ENCODE results near the gene CYSRT1.

CYSRT1 gene

DNA sequence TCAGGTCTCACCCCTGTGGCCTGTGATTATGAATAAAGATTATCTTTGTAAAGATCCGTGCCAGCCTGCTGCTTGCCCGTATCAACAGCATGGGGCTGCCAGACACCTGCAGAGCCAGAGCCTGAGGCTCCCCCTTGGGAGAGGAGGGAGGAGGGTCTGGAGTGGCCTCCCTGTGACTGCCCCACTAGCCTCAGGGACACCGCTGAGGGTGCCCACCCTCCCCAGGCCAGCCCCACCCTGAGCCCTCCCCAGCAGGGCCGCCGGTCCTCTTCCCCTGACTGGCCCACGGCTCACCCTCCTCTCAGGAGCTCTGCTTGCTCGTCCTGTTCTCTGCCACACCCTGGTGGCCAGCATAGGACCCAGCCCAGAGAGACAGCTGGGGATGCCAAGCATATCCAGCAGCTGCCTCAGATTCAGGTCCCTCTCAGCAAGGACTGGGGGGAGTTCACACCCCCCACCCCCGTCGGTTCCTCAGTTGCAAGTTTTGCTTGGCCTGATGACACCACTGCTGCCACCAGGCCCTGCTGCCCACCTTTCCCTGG is 34.6 kb upstream of the CYSRT1 start:
- no peak for DNase-seq (ENCODE audit: low spot score)

DNA sequence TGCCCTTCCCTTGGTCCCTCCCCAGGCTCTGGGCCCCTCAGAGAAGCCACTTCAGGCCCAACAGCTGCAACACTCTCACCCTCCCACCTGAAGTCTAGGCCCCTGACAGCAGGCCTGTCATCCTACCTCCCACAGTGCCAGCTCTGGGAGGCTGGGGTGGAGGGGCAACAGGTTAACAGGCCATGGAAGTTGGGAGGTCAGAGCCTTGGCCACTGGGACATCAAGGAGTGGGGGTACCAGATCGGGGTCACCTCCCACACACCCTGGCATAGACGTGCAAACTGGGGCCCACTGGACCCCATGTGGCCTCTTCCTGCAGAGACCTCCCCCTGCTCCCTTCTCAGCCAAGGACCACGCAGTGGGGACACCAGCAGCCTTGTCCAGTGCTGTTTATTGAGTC is 33.7 kb upstream of the CYSRT1 start:
- DNase-seq (ENCODE audit: low spot score): no peak

DNA sequence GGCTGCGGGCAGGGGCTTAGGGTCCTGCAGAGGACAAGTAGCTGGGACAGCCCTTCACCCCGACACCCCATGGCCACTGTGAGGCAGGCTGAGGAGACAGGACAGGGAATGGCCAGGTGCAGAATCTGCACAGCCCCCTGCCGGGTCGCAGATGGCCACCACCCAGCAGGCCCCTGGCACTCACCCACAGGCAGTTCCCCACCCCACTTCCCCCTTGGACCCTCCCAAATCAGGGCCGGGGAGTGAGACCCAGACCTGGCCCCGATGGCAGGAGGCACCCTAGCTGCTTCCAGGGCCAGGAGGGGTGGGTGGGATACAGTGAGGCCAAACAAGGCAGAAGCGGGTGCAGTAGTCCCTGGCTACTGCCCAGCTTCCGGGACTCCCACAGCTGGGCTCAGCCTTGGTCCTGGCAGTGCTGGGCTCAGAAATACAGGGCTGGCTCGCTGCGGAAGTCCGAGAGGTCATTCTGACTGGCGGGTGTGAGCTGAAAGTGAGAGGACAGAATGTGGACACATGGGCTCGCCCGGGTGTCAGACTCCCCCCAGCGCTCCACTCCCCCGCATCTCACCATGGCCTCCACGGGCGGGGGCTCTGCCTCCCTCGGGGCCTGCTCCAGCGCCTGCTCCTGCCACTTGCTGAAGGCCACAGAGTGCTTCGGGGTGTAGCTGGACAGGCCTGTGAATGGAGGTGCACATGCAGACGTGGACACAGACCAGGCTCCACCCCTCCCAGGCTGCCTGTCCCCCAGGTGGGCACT is 33.1 kb upstream of the CYSRT1 start:
- DNase-seq (ENCODE audit: low spot score): peak; percentile 33

DNA sequence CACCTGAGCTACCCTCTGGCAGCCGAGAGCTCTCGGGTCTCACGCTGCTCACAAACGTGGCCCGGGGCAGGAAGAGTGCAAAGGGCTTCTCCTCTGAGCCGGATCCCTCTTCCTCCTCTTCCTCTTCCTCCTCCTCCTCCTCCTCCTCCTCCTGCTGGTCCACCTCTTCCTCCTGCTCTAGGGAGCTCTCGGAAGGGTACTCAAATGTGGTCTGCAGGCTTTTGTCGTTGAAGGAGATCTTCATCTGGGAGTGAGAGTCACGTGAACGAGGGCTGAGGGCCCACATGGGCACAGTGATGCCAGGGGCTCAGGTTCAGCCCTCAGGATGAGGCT is 32.6 kb upstream of the CYSRT1 start:
- no peak for DNase-seq (ENCODE audit: low spot score)

DNA sequence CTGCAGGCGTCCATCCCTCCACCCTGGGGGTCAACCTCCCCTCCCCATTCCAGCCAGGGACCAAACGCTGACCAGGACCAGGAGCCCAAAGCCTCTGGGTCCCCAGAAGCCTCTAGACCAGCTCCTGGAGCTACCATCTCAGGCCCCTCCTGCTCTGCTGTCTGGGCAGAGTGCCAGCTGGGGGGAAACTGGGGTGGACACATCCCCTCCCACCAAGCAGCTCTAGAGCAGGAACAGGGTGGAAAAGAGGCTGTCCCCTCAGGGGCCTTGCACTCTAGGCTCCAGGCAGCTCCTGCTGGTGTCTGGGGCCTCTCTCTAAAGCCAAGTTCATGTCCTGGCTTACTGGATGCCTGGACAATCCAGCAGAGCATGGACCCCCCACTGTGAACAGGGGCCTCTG is 32.1 kb upstream of the CYSRT1 start:
- DNase-seq (ENCODE audit: low spot score): no peak

DNA sequence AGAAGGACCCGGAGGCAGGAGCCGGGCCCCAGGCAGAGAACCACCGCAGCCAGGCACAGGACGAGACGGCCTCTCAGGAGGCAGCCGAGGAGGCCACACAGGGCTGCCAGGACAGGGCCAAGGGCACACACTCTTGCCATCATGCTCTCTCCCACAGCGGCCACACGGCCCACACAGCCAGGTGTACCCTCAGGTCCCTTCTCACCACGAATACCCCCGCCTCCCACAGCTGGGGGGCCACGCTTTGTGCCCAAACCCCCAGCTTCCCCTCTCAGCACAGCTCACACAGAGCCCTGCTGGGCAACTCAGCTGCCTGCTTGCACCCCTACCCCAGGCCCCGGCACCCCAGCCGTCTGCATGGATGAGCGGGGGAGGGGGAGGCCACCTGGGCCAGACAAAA is 31.2 kb upstream of the CYSRT1 start:
- DNase-seq (ENCODE audit: low spot score): no peak

DNA sequence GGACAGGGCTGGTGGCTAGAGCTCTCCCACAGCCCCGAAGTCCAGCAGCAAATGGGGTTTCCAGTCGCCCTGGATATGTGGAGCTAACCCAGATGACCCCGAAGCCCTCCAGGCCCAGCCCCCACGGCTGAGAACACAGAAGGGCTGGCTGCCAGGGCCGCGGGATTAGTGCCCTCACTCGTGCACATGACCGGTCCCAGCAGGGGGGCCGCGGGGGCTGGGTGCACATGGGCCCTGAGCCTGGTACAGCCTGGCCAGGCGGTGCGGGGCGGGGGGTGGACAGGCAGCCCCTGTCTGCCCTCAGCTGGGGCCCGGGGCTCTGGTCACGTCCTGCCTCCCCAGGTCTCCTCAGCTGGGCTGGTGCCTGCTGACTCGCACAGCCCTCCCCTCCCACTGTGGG is 30.6 kb upstream of the CYSRT1 start:
- DNase-seq (ENCODE audit: low spot score): no peak

DNA sequence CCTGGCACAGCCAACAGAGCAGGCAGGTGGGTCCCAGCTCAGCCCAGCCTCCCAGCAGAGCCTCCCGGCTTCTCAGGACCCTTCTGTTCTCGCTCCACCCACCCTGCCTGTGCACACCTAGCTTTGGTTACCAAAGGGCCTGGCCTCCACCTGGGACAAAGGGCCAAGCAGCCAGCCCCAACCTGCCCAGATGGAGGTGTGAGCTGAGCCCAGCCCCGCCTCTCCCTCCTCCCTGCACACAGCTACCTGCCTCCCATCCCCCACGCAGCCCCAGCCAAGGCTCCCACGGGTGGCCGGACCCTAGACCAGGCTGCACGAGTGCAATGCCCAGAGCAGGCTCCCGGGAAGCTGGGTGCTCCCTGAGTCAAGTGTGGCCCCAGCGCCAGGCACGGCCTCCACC is 30.1 kb upstream of the CYSRT1 start:
- DNase-seq (ENCODE audit: low spot score): no peak

DNA sequence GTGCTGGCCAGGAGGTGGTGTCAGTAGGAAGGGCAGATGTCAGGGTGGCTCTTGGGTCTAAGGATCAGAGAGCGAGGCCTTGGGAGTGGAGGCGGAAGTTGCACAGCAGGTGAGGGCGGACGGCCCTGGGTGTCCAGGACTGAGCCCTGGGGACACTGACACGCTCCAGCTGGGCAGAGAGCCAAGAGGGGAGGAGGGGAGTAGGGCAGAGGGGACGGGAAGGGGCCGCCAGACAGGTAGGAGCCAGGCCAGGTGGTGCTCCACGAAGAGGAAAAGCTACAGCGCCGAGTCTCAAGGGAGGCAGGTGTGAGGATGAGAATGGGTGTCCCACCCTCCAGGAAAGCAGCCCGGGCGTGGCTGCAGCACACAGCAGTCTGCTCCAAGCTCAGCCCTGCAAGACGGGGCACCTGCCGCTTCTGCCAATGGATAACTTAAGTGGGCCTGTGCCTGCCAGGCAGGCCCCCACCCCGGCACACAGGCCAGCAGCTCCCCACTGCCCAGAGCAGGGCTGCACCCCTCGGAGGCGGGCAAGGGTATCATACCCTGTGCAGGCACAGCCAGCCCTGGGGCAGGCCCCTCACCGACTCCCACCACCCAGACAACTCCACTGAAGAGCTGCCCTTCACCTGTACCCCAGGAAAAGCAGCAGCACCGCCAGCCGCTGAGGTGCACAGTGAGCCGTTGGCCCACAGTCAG is 29.3 kb upstream of the CYSRT1 start:
- no peak for DNase-seq (ENCODE audit: low spot score)

DNA sequence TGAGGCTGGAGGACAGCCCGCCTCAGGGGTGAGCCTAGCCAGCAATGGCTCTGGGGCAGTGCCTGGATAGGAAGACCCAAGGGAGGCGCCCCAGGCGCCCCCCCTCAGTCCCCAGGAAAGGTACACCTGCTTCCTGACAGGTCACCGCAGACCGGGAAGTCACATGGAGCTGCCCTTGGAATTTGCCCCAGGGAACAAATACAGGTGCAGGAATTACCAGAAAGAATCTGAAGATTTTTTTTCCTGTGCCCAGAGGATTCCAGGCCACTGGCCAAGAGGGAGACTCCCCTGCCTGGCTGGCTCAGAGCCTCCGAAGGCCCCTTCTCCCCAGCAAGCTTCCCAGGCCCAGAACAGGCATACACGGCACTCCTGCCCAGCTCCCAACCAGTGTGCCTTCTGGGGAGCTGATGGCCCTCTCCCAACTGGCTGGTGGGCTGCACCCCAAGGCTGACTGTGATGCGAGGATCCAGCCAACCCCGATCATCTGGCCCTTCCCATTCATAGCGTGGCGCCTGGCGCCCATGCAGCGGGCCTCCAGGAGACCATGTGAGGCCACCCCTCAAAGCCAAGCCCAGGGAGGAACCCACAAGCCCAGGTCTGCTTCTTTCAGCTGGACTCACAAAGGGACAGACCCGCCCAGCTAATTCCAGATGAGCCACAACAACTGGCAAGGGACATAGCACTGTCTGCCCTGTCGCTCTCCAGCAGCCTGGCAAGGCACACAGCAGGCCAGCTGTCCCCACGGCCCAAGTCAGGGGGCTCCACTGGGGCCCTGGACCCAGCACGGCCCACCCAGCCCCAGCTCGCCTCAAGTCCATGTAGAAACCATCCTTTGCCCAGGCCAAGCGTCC is 26.7 kb upstream of the CYSRT1 start:
- peak; percentile 53 for DNase-seq (ENCODE audit: low spot score)

DNA sequence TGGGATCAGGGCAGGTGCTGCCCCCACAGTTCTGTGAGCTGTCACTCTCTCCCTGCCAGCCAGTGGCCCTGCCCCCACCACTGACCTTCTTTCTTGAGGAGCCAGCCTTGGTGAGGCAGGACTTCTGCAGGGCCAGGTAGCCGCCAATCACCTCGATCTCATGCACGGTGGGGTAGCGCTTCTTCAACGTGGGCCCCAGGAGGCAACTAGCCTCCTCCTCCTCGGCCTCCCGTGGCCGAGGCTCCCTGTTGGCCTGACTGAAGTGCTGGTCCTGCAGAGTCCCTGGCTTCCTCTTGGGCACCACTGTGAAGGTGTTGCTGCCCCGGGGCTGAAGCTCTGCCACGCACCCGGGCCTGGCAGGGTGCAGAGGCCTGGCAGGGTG is 26.1 kb upstream of the CYSRT1 start:
- DNase-seq (ENCODE audit: low spot score): peak; percentile 82

DNA sequence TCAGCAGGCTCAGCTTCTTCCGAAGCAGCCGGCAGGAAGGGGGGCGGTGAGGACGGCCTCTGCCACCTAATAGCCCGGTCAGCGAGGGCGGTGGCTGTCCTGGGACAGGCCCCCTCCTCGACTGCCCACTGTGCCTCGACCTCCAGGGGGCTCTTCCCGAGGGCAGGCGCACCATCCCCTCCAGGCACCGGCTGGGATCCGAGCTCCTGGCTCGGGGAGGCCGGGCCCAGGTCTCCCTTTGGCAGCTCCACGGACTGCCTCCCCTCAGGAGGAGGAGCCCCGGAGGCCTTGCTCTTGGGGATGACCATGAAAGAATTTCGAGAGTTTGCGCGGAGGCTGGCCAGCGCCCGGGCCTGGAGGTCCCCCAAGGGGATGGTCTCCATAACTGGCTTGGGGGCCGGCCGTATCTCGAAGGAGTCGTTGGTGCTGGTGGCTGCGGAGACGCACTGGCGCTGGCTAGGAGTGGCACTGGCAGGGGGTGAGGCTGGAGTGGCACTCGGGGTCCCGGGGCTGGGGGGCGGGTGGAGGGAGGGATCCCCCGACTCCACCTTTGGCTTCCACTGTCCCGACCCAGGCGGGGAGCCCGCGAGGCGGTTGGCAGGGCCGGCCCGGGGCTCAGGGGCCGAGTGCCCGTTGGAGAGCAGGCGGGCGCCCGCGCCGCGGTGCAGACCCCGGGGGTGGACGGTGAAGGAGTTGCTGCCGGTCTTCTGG is 25.4 kb upstream of the CYSRT1 start:
- no peak for DNase-seq (ENCODE audit: low spot score)

DNA sequence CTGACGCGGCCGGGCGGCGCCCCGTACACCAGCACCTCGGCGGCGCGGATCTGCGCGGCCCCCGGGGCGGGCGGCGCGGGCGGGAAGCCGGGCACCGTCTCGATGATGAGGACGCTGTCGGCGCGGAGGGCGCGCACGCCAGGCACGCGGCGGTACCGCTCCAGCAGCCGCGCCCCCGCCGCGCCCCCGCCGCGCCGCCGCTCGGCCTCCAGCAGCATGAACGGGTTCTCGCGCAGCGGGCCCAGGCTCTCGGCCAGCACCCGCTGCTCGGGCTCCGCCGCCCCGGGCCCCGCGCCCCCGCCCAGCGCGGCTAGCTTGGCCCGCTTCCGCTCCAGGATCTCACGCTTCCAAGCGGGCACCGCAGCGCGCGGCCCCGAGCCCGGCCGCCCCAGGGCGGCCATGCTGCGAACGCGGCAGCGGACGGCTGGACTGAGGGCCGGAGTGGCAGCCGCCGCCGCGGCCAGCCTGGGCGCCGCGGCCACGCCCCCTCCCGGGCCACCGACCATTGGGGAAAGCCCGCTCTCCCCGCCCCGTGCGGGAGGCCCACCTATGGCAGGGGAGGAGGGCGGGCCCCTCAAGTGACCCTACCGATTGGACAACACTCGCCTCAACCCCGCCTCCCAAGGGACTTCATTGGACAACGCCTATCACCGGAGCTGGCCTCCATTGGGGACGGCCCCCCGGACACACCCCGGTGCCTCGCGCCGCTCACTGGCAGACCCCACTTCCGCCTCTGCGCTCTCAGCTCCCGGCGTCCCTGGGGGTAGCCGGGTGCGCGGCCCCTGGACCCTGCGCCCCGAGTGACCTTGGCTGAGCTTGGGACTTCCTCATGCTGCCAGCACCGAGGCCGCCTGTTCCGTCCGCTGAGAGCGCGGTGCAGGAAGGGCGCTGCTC is 24.4 kb upstream of the CYSRT1 start, which contains the start of gene TPRN:
Gene TPRN, minus strand, starts transcription at position 431 of the 894 bp plus-strand sequence. Its CDS starts 30 bp downstream, at position 401.
- DNase-seq (ENCODE audit: low spot score): peak; percentile 99

DNA sequence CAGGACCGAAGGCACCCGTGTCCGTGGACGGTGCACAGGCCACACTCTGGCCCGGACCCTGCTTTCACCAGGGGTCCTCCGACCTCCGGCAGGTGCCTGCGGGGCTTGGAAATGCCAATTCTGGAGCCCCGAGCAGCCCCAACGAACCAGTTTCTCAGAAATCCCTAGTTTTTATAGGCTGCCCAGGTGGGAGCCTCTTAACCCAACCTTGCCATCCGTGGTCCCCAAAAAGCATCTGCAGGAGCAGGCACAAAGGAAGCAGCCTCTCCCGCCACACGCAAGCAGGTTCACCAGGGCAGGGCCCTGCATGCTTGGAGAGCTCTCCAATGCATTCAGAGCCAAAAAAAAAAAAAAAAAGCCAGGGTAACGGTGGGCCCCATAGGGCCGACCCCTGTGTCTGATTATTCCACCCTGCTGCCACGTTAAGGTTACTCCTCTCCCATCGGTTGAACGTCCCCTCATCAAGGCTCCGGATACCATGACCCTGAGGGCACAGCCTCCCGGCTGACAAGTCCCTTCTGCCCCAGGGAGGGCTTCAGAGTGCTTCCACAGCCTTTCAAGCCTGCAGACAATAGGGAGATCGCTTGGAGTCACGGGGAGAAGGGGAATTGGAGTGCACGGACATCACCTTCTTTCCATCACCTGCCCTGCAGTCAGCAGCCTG is 23.6 kb upstream of the CYSRT1 start:
- DNase-seq (ENCODE audit: low spot score): no peak

DNA sequence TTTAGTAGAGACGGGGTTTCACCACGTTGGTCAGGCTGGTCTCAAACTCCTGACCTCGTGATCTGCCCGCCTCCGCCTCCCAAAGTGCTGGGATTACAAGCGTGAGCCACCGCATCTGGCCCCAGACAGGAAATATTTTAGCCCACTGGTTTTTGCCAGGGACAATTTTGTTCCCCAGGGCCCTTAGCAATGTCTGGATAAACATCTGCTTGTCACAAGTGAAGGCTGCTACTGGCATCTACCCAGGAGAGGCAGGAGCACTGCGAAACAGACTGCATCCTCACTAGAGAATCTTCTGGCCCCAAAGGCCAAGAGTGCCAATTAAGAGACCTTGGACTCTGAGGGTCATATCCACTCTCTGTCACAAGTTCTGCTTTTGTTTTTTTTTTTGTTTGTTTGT is 22.0 kb upstream of the CYSRT1 start:
- no peak for DNase-seq (ENCODE audit: low spot score)

DNA sequence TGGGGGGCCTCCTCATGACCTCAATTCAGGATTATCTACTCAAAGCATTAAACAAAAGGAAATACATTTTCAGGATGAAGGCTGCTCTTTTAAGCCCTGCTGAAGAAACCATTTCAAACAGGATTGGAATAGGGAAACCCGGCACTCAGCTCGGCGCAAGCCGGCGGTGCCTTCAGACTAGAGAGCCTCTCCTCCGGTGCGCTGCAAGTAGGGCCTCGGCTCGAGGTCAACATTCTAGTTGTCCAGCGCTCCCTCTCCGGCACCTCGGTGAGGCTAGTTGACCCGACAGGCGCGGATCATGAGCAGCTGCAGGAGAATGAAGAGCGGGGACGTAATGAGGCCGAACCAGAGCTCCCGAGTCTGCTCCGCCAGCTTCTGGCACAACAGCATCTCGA is 20.2 kb upstream of the CYSRT1 start:
- DNase-seq (ENCODE audit: low spot score): no peak

DNA sequence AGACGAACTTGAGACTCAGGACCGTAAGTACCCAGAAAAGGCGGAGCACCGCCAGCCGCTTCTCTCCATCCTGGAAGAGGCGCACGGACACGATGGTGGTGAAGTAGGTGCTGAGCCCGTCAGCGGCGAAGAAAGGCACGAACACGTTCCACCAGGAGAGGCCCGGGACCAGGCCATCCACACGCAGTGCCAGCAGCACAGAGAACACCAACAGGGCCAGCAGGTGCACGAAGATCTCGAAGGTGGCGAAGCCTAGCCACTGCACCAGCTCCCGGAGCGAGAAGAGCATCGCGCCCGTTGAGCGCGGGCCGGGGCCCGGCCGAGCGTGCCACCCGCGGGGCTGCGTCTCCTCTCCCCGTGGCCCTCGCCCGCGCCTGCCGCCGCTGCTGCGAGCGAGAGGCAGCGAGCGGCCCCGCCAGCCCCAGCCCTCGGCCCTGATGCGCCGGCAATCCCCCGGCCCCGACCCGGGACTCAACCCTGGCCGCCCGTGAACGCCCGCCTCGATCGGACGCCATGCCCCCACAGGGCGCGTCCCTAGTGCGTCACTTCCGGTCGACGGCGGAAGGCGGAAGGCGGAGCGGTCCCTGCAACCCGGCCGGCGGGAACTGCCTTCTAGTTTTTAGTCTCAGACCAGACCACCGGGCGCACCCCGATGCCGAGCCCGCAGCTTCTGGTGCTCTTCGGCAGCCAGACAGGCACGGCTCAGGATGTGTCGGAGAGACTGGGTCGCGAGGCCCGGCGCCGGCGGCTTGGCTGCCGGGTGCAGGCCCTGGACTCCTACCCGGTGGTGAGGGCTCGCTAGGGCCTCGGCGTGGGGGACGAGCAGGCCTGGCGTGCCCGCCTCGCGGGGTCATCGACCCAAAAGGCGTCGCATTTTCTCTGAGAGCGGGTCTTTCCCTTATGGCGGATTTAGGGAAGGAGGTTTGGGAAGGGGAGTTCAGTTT is 19.6 kb upstream of the CYSRT1 start, which contains the start of the genes NDOR1 and TMEM203:
Gene NDOR1, plus strand, starts transcription at position 575 of the 944 bp plus-strand sequence. Its CDS starts 78 bp downstream, at position 653.
Gene TMEM203, minus strand, starts transcription at position 523 of the 944 bp plus-strand sequence. Its CDS starts 234 bp downstream, at position 289.
- DNase-seq (ENCODE audit: low spot score): peak; percentile 88

DNA sequence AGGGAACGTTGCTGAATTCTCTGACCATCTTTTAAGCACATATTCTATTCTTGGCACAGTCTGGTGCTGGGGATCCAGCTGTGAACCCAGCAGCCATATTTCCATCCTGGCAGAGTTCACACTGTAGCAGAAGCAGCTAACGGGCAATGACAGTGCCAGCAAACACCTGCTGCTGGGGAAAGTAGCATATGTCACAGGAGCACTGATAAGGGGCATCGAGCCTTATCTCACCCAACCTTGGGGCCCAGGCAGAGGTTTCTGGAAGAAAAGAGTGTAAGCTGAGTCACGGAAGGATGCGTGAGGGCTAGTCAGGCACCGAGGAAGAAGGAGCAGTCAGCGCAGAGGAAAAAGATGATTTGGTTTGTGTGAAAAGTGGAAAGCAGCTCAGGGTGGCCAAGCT is 18.4 kb upstream of the CYSRT1 start:
- no peak for DNase-seq (ENCODE audit: low spot score)

DNA sequence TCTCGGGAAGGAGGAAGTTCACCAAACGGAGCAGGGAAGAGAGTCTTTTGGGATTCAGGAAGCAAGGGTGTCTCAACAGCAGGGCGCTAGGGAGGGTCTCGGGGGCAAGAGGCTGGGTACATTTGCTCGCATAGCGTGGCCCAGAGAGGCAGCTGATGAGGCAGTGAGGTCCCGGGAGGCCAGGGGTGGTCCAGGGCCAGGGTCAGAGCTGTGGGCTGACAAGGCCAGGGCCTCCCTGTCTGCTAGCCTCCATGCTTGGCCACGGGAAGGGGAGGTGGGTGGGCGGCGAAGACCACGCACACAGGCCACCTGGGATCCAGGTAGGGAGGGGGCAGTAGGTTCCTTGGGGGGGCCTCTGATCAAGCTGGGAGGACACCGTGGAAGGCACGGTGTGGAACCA is 13.4 kb upstream of the CYSRT1 start:
- no peak for DNase-seq (ENCODE audit: low spot score)
